Measurements from ENCODE around the gene SKA2. TPM values are rescaled to one million over a fixed set of nuclear protein-coding genes. Genes with fewer than 3 reads are reported as not detected.
A peak's percentile ranks its signal among the peaks of the same experiment; 100 is the strongest.

Gene SKA2
- total and polyA plus RNA-seq, 2 donors from 2014 or later: 29.2 to 40.3 TPM

- DNase-seq (no peak), FAIRE-seq (no peak)
- Histone ChIP-seq H3K4me3 (ENCODE audit: low read length in 3 of 3) (no peak overlapping the region), H3K4me1 (ENCODE audit: control insufficient read depth in 2 of 3, insufficient read depth in 2 of 3, low read depth in 1 of 3, low read length in 3 of 3) (peaks cover 0 to 6% (median 3%) of the 10 kb centered on the region in 3 donors), H3K27ac (ENCODE audit: low read depth in 2 of 2, low read length in 2 of 2) (no peak overlapping the region), H3K27me3 (ENCODE audit: control insufficient read depth, insufficient read depth, low read length) (no peaks in the 10 kb centered on the region), H3K36me3 (ENCODE audit: control insufficient read depth in 2 of 3, insufficient read depth in 3 of 3, low read length in 3 of 3) (no peaks in the 10 kb centered on the region), H3K9me3 (ENCODE audit: control insufficient read depth in 2 of 3, insufficient read depth in 1 of 3, low read length in 3 of 3) (no peaks in the 10 kb centered on the region), H3K9ac (ENCODE audit: low read length in 3 of 3) (no peak overlapping the region)
- no peak for TF ChIP-seq CTCF (IDR thresholded peaks at IDR 0.05; ENCODE audit: borderline replicate concordance, extremely low read depth, insufficient read depth)
- intact Hi-C loops (cut with DNase I): no loop called here
These were observed 5.4 kb upstream of the SKA2 start for GRCh38 chr17:59160157-59161025.

- Histone ChIP-seq H3K4me1 (ENCODE audit: control insufficient read depth in 2 of 3, insufficient read depth in 2 of 3, low read depth in 1 of 3, low read length in 3 of 3) (peaks cover 0 to 6% (median 3%) of the 10 kb centered on the region in 3 donors), H3K27ac (ENCODE audit: low read depth in 2 of 2, low read length in 2 of 2) (peak within 1 kb of the TSS; percentile 76 to 85), H3K36me3 (ENCODE audit: control insufficient read depth in 2 of 3, insufficient read depth in 3 of 3, low read length in 3 of 3) (no peaks in the 10 kb centered on the region), H3K9ac (ENCODE audit: low read length in 3 of 3) (peak within 1 kb of the TSS; percentile 76 to 89 (median 79)), H3K27me3 (ENCODE audit: control insufficient read depth, insufficient read depth, low read length) (no peaks in the 10 kb centered on the region), H3K4me3 (ENCODE audit: low read length in 3 of 3) (peak within 1 kb of the TSS; percentile 84 to 98 (median 92)), H3K9me3 (ENCODE audit: control insufficient read depth in 2 of 3, insufficient read depth in 1 of 3, low read length in 3 of 3) (no peaks in the 10 kb centered on the region)
- FAIRE-seq (peak; percentile 99), DNase-seq (peak; percentile 96 to 100 (median 100))
- no peak for TF ChIP-seq CTCF (IDR thresholded peaks at IDR 0.05; ENCODE audit: borderline replicate concordance, extremely low read depth, insufficient read depth)
- intact Hi-C loops (cut with DNase I): no loop called here
These were observed 622 bp upstream of the SKA2 start, which contains the start of gene PRR11 for GRCh38 chr17:59155439-59156177. PRR11 (plus strand) TSS chr17:59155746; CDS start chr17:59169753, 14,007 bp downstream.

- no peaks in the 10 kb centered on the region for H3K36me3 ChIP-seq (ENCODE audit: control insufficient read depth in 2 of 3, insufficient read depth in 3 of 3, low read length in 3 of 3)
- H3K4me1 ChIP-seq (ENCODE audit: control insufficient read depth in 2 of 3, insufficient read depth in 2 of 3, low read depth in 1 of 3, low read length in 3 of 3): peaks cover 0 to 6% (median 3%) of the 10 kb centered on the region in 3 donors
- no peaks in the 10 kb centered on the region for H3K9me3 ChIP-seq (ENCODE audit: control insufficient read depth in 2 of 3, insufficient read depth in 1 of 3, low read length in 3 of 3)
- peak overlapping the region; percentile 76 to 89 (median 79) for H3K9ac ChIP-seq (ENCODE audit: low read length in 3 of 3)
- intact Hi-C loops (cut with DNase I): no loop called here
- H3K4me3 ChIP-seq (ENCODE audit: low read length in 3 of 3): peak overlapping the region; percentile 84 to 98 (median 92)
- peak overlapping the region; percentile 76 to 85 for H3K27ac ChIP-seq (ENCODE audit: low read depth in 2 of 2, low read length in 2 of 2)
- FAIRE-seq: no peak
- no peaks in the 10 kb centered on the region for H3K27me3 ChIP-seq (ENCODE audit: control insufficient read depth, insufficient read depth, low read length)
- TF ChIP-seq CTCF (IDR thresholded peaks at IDR 0.05; ENCODE audit: borderline replicate concordance, extremely low read depth, insufficient read depth): no peak
- peak in 2 of 5 donors; percentile 53 to 82 for DNase-seq
These were observed 680 bp downstream of the SKA2 start for GRCh38 chr17:59154292-59154720.

Measured in kidney (tissue), 14 donors.